Inflammatory macrophage treated with lipopolysaccharide for 1 hour (primary cell): Measurements from ENCODE around the gene MORF4L1.
A peak's percentile ranks its signal among the peaks of the same experiment; 100 is the strongest.
"Not testable (repeated sequence)": the region's sequence is repeated elsewhere in the genome, so short reads cannot be mapped to it uniquely, and the experiment has no call there.

Experiments used
- DNase-seq, 2 donors: peaks; one replicate each; pipeline ENCODE4 v3.0.0-alpha.2; 2020 to 2022

Gene MORF4L1

GRCh38 chr15:78872155-78872971, at the start of gene MORF4L1:
MORF4L1 (plus strand) TSS chr15:78872890; CDS start chr15:78873018, 128 bp downstream.
- peak; percentile 93 to 94 for DNase-seq

GRCh38 chr15:78828920-78829319, 43.8 kb upstream of the MORF4L1 start:
- no peak for DNase-seq

GRCh38 chr15:78830514-78831228, 42.0 kb upstream of the MORF4L1 start:
- no peak for DNase-seq

GRCh38 chr15:78831229-78832207, 41.2 kb upstream of the MORF4L1 start:
- no peak for DNase-seq

- no peak for DNase-seq
These were observed 36.4 kb upstream of the MORF4L1 start for GRCh38 chr15:78836333-78836732.

GRCh38 chr15:78837131-78837530, 35.6 kb upstream of the MORF4L1 start:
- no peak for DNase-seq

GRCh38 chr15:78837543-78837942, 35.1 kb upstream of the MORF4L1 start:
- no peak for DNase-seq

- DNase-seq = no peak
These were observed 34.2 kb upstream of the MORF4L1 start for GRCh38 chr15:78838489-78838888.

- not testable (repeated sequence) for DNase-seq
These were observed 33.5 kb upstream of the MORF4L1 start for GRCh38 chr15:78839151-78839550.

- peak in 1 of 2 donors; percentile 29 for DNase-seq
These were observed 31.9 kb upstream of the MORF4L1 start for GRCh38 chr15:78840661-78841375.

GRCh38 chr15:78841376-78841706, 31.3 kb upstream of the MORF4L1 start:
- no peak for DNase-seq

GRCh38 chr15:78841891-78842290, 30.8 kb upstream of the MORF4L1 start:
- no peak for DNase-seq

- no peak for DNase-seq
These were observed 30.2 kb upstream of the MORF4L1 start for GRCh38 chr15:78842519-78842918.

GRCh38 chr15:78846906-78847305, 25.8 kb upstream of the MORF4L1 start:
- not testable (repeated sequence) for DNase-seq

GRCh38 chr15:78847387-78847906, 25.2 kb upstream of the MORF4L1 start:
- not testable (repeated sequence) for DNase-seq

- no peak for DNase-seq
These were observed 22.3 kb upstream of the MORF4L1 start for GRCh38 chr15:78850352-78850751.

GRCh38 chr15:78850941-78851755, 21.5 kb upstream of the MORF4L1 start:
- DNase-seq = no peak

GRCh38 chr15:78853500-78853899, 19.2 kb upstream of the MORF4L1 start:
- DNase-seq = no peak

GRCh38 chr15:78854833-78855372, 17.8 kb upstream of the MORF4L1 start:
- no peak for DNase-seq

- no peak for DNase-seq
These were observed 16.9 kb upstream of the MORF4L1 start for GRCh38 chr15:78855746-78856145.
